ENCODE measurements around the gene CCDC112. TPM values are rescaled to one million over a fixed set of nuclear protein-coding genes. Genes with fewer than 3 reads are reported as not detected.

The CCDC112 gene
- polyA plus RNA-seq, 2 of the 4 experiments (the other 2 are of a cell fraction) = 5.8 to 8.6 TPM

GRCh38 chr5:115325296-115325959 is 29.0 kb upstream of the CCDC112 start:
- POLR2A ChIA-PET = no interaction called here
- DNase-seq (ENCODE audit: low read depth in 1 of 2, low spot score in 1 of 2) = no peak

GRCh38 chr5:115324021-115324420 is 27.6 kb upstream of the CCDC112 start:
- TF ChIP-seq JUNB (IDR thresholded peaks at IDR 0.05) (no peak), ELK1 (IDR thresholded peaks at IDR 0.05; ENCODE audit: low read depth, low read length) (no peak), FOSL2 (IDR thresholded peaks at IDR 0.05) (no peak), FOSL2 (CRISPR knock-in tag; IDR thresholded peaks at IDR 0.05) (no peak), ZFP36 (IDR thresholded peaks at IDR 0.05; ENCODE audit: borderline replicate concordance, partially characterized antibody) (no peak), NPAS2 (CRISPR knock-in tag; IDR thresholded peaks at IDR 0.05; ENCODE audit: borderline replicate concordance) (no peak), MAZ (IDR thresholded peaks at IDR 0.05; ENCODE audit: borderline replicate concordance, low read depth, low read length) (no peak), ZC3H11A (IDR thresholded peaks at IDR 0.05) (no peak), HDAC2 (IDR thresholded peaks at IDR 0.05) (no peak), CHD2 (IDR thresholded peaks at IDR 0.05; ENCODE audit: low read length, partially characterized antibody) (no peak), BHLHE40 (IDR thresholded peaks at IDR 0.05; ENCODE audit: low read depth, low read length) (no peak), ESRRA (IDR thresholded peaks at IDR 0.05; ENCODE audit: borderline replicate concordance, low read length) (no peak)
- FAIRE-seq (no peak), ATAC-seq (no peak), DNase-seq (ENCODE audit: low read depth in 1 of 2, low spot score in 1 of 2) (no peak)
- ChIA-PET POLR2A (no interaction called here), CTCF (interaction anchor here (2.2 kb wide), 1 partner anchor 15 kb away, joined by 15 read pairs; no protein-coding TSS in a partner anchor)
- Histone ChIP-seq H3K4me2 (no peak overlapping the region), H3K4me1 (no peaks in the 10 kb centered on the region), H3K9me3 (no peaks in the 10 kb centered on the region), H3K4me3 (no peak overlapping the region), H3K27ac (no peak overlapping the region)
- 51% methylated on average over 2 of the region's 2 CpGs for WGBS (ENCODE audit: missing lambda C conversion rate)

More at GRCh38 chr5:115325296-115325959, 29.0 kb upstream of the CCDC112 start:
- FAIRE-seq = no peak
- no peak for ATAC-seq
- CTCF ChIA-PET = interaction anchor here (0.6 to 2.2 kb wide), 2 partner anchors 16 to 1400 kb away, joined by 3 to 15 read pairs; no protein-coding TSS in a partner anchor
- 75% methylated on average over 3 of the region's 3 CpGs for WGBS (ENCODE audit: missing lambda C conversion rate)
- no peak for TF ChIP-seq ATOH8 (CRISPR knock-in tag; IDR thresholded peaks at IDR 0.05; ENCODE audit: low read depth)
- no peak for TF ChIP-seq JUN (IDR thresholded peaks at IDR 0.05)
- TF ChIP-seq RAD21 (conservative IDR thresholded peaks at IDR 0.05 in 1 of 2, IDR thresholded peaks at IDR 0.05 in 1 of 2) = no peak
- TF ChIP-seq RNF2 (IDR thresholded peaks at IDR 0.05; ENCODE audit: borderline replicate concordance, low read depth) = no peak
- no peak for TF ChIP-seq TP53 (CRISPR knock-in tag; IDR thresholded peaks at IDR 0.05)
- no peak for TF ChIP-seq EHMT2 (IDR thresholded peaks at IDR 0.05; ENCODE audit: low read depth)
- TF ChIP-seq ELK1 (IDR thresholded peaks at IDR 0.05; ENCODE audit: low read depth, low read length) = no peak
- TF ChIP-seq ZSCAN20 (CRISPR knock-in tag; IDR thresholded peaks at IDR 0.05) = no peak
- no peak for TF ChIP-seq TFCP2L1 (CRISPR knock-in tag; IDR thresholded peaks at IDR 0.05)
- TF ChIP-seq HEYL (CRISPR knock-in tag; IDR thresholded peaks at IDR 0.05) = no peak
- TF ChIP-seq, protein P1, sequence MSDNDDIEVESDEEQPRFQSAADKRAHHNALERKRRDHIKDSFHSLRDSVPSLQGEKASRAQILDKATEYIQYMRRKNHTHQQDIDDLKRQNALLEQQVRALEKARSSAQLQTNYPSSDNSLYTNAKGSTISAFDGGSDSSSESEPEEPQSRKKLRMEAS (IDR thresholded peaks at IDR 0.05) = no peak
- no peak for TF ChIP-seq EHF (CRISPR knock-in tag; IDR thresholded peaks at IDR 0.05)
- no peak for TF ChIP-seq CBX2 (IDR thresholded peaks at IDR 0.05; ENCODE audit: borderline replicate concordance, low read depth)
- TF ChIP-seq BCL3 (IDR thresholded peaks at IDR 0.05) = no peak
- Histone ChIP-seq H3K9me3 (no peaks in the 10 kb centered on the region), H3K4me2 (no peak overlapping the region), H3K27ac (no peak overlapping the region), H3K4me1 (no peaks in the 10 kb centered on the region), H3K4me3 (no peak overlapping the region)

All from A549 (cell line).